GM12878 (cell line): Measurements from ENCODE around the gene CLIP1. TPM values are rescaled to one million over a fixed set of nuclear protein-coding genes. Genes with fewer than 3 reads are reported as not detected.

Experiments used
- ATAC-seq: fragments of 200-7000 bp; cut with Tn5 transposase; 3 replicates; pipeline ENCODE4 v1.9.1; 2020; ENCODE audit warnings: mild to moderate bottlenecking, moderate library complexity
- BruUV-seq: library from RNA; stranded (reverse); fragments of 400-500 nt; replicated peaks from 2 replicates; lab custom pipeline; 2021; lab: Mats Ljungman, UMichigan
- CTCF ChIA-PET: fragments of 300-600 bp; sonication (Branson Sonifier 250); formaldehyde crosslinking; extraction: SDS; loops from one replicate; lab custom pipeline; 2021; ENCODE audit warnings: inconsistent platforms; lab: Yijun Ruan, JAX
- POLR2A ChIA-PET: fragments of 350-600 bp; formaldehyde crosslinking; extraction: SDS; loops from one replicate; lab custom pipeline; 2021; ENCODE audit warnings: inconsistent platforms; lab: Charles Lee
- RAD21 ChIA-PET: fragments of 300-600 bp; sonication (Branson Sonifier 250); formaldehyde crosslinking; loops from one replicate; lab custom pipeline; 2023; ENCODE audit warnings: antibody characterized with exemption; ENCODE audit not compliant: unreplicated experiment; lab: Charles Lee
- SMC1A ChIA-PET: fragments of 300-600 bp; sonication (Branson Sonifier 250); formaldehyde crosslinking; loops from one replicate; lab custom pipeline; 2023; ENCODE audit not compliant: unreplicated experiment, uncharacterized antibody; lab: Charles Lee
- DNase-seq: peaks from one replicate; pipeline ENCODE4 v3.0.0-alpha.2; 2011; ENCODE audit warnings: low read depth, low spot score
- FAIRE-seq: peaks from 3 replicates; lab custom pipeline; 2011; peaks lifted over from hg19 to GRCh38; lab: Jason Lieb, UNC
- H2AFZ ChIP-seq: 2 replicates; pipeline ENCODE4 v1.6.0; 2011; ENCODE audit warnings: low read depth, low read length, control low read depth; ENCODE audit not compliant: control insufficient read depth
- H3K27ac ChIP-seq: 2 replicates; pipeline ENCODE4 v1.5.1; 2011; ENCODE audit warnings: control low read depth; ENCODE audit not compliant: control insufficient read depth, insufficient read depth
- H3K27me3 ChIP-seq, 2 experiments: replicated peaks in 1 of 2; 2 replicates each; pipeline versions ENCODE4 v1.6.0 to v1.6.1; 2011; ENCODE audit warnings: low read length in 1 of 2; ENCODE audit not compliant: control insufficient read depth in 2 of 2, insufficient read depth in 2 of 2
- H3K36me3 ChIP-seq, 2 experiments: 2 replicates each; pipeline ENCODE4 v1.5.1; 2011; ENCODE audit warnings: low read length in 1 of 2; ENCODE audit not compliant: control insufficient read depth in 2 of 2, insufficient read depth in 2 of 2
- H3K4me1 ChIP-seq: 2 replicates; pipeline ENCODE4 v1.6.1; 2011; ENCODE audit warnings: mild to moderate bottlenecking, low read length, moderate library complexity, mixed read lengths; ENCODE audit not compliant: control insufficient read depth, insufficient read depth
- H3K4me2 ChIP-seq: 2 replicates; pipeline ENCODE4 v1.6.0; 2011; ENCODE audit warnings: control low read depth; ENCODE audit not compliant: control insufficient read depth, insufficient read depth
- H3K4me3 ChIP-seq: fragments of 200-600 bp; sonication (generic); 2 replicates; pipeline ENCODE4 v1.5.1; 2016
- H3K79me2 ChIP-seq: 2 replicates; pipeline ENCODE4 v1.6.0; 2011; ENCODE audit warnings: low read length; ENCODE audit not compliant: control insufficient read depth, insufficient read depth
- H3K9ac ChIP-seq: 2 replicates; pipeline ENCODE4 v1.8.0; 2011; ENCODE audit warnings: low read length, control low read depth, mixed read lengths; ENCODE audit not compliant: control insufficient read depth, insufficient read depth
- H3K9me3 ChIP-seq: replicated peaks from 3 replicates; pipeline ENCODE4 v1.5.1; 2011; ENCODE audit warnings: mild to moderate bottlenecking, low read length; ENCODE audit not compliant: control insufficient read depth, insufficient read depth
- H4K20me1 ChIP-seq: 2 replicates; pipeline ENCODE4 v1.6.0; 2011; ENCODE audit not compliant: control insufficient read depth, insufficient read depth
- BACH1 ChIP-seq: fragments of 450-650 bp; IDR thresholded peaks from 2 replicates; pipeline ENCODE4 v1.6.1; 2017; ENCODE audit warnings: mild to moderate bottlenecking, borderline replicate concordance
- BRCA1 ChIP-seq: IDR thresholded peaks from 2 replicates; pipeline ENCODE4 v1.6.1; 2011; ENCODE audit warnings: low read depth, low read length, improper control_type of control experiment
- CREM ChIP-seq: IDR thresholded peaks from 2 replicates; pipeline ENCODE4 v1.6.1; 2014; ENCODE audit warnings: antibody characterized with exemption, low read depth
- EED ChIP-seq: sonication (generic); IDR thresholded peaks from 2 replicates; pipeline ENCODE4 v1.6.1; 2016; ENCODE audit warnings: antibody characterized with exemption, low read depth
- ESRRA ChIP-seq: IDR thresholded peaks from 2 replicates; pipeline ENCODE4 v1.6.1; 2012; ENCODE audit warnings: mild to moderate bottlenecking, low read length, improper control_type of control experiment
- GABPA ChIP-seq: IDR thresholded peaks from 2 replicates; pipeline ENCODE4 v1.6.1; 2014; ENCODE audit warnings: antibody characterized with exemption, low read depth, mild to moderate bottlenecking, inconsistent platforms
- NR2C1 ChIP-seq: fragments of 450-650 bp; IDR thresholded peaks from 2 replicates; pipeline ENCODE4 v1.6.1; 2017; ENCODE audit warnings: antibody characterized with exemption, mild to moderate bottlenecking, moderate library complexity
- NR2C2 ChIP-seq: IDR thresholded peaks from 2 replicates; pipeline ENCODE4 v1.6.1; 2011; ENCODE audit warnings: borderline replicate concordance, low read depth; ENCODE audit not compliant: control insufficient read depth, insufficient read length
- RB1 ChIP-seq: fragments of 450-650 bp; formaldehyde crosslinking; IDR thresholded peaks from 2 replicates; pipeline ENCODE4 v1.6.1; 2017; ENCODE audit warnings: mild to moderate bottlenecking, borderline replicate concordance
- SMC3 ChIP-seq: IDR thresholded peaks from 2 replicates; pipeline ENCODE4 v1.6.1; 2011; ENCODE audit warnings: low read length, improper control_type of control experiment, borderline replicate concordance
- TAF1 ChIP-seq: IDR thresholded peaks from 2 replicates; pipeline ENCODE4 v1.6.1; 2011; ENCODE audit warnings: mild to moderate bottlenecking, low read depth, low read length, borderline replicate concordance
- TBL1XR1 ChIP-seq: IDR thresholded peaks from 2 replicates; pipeline ENCODE4 v1.6.1; 2012; ENCODE audit warnings: low read depth, low read length, improper control_type of control experiment
- USF1 ChIP-seq: IDR thresholded peaks from 2 replicates; pipeline ENCODE4 v1.6.1; 2011; ENCODE audit warnings: borderline replicate concordance, low read depth, mild to moderate bottlenecking, moderate library complexity, mixed read lengths, low read length; ENCODE audit not compliant: insufficient read depth; ENCODE audit errors: extremely low read length
- ZSCAN29 ChIP-seq: fragments of 450-650 bp; IDR thresholded peaks from 2 replicates; pipeline ENCODE4 v1.6.1; 2017; ENCODE audit warnings: mild to moderate bottlenecking, moderate library complexity
- WGBS: methylation state at CpG from one replicate; pipeline ENCODE4 v1.1.6; 2016; ENCODE audit warnings: low lambda C conversion rate; ENCODE audit not compliant: insufficient replicate concordance, insufficient coverage; ENCODE audit errors: missing lambda C conversion rate; 5-methylcytosine and 5-hydroxymethylcytosine counted together
- in situ Hi-C: fragments of 300-500 bp; cut with MboI; formaldehyde crosslinking; loops from 9 replicates; pipeline ENCODE4 v1.14.3; 2018; ENCODE audit warnings: mixed read lengths
- intact Hi-C: fragments of 100-400 bp; cut with micrococcal nuclease; formaldehyde crosslinking; loops from one replicate; pipeline ENCODE4 v1.14.2; 2022; ENCODE audit not compliant: unreplicated experiment
- polyA plus RNA-seq, 11 experiments: library from polyadenylated mRNA; depleted of rRNA in 4 of 11; unstranded in 6 of 11; stranded (reverse) in 5 of 11; fragments of >200 nt; fragmentation: Nextera tagmentation in 4 of 11; fragmentation: Illumina TruSeq in 1 of 11; extraction: Ambion mirVana in 4 of 11; extraction: Trizol in 1 of 11; gene quantifications; 1 replicate in 1 of 11; 2 replicates in 10 of 11; pipeline versions ENCODE4 v1.2.1 to v1.2.3, GENCODE V29; 2011 to 2016; ENCODE audit warnings: inconsistent platforms in 2 of 11, missing spikeins in 2 of 11, low read depth in 1 of 11
- total RNA-seq, 4 experiments: library from RNA; depleted of rRNA in 3 of 4; stranded (reverse); fragments of >200 nt in 3 of 4; fragmentation: Illumina TruSeq in 1 of 4; extraction: Trizol in 1 of 4; gene quantifications; 2 replicates each; pipeline versions ENCODE4 v1.2.1 to v1.2.3, GENCODE V29; 2013 to 2021
- TF ChIP-seq, protein P1 (sequence below): fragments of 450-650 bp; IDR thresholded peaks from 2 replicates; pipeline ENCODE4 v1.6.1; 2016; ENCODE audit warnings: mild to moderate bottlenecking
- TF ChIP-seq, protein P2 (sequence below): fragments of 450-650 bp; IDR thresholded peaks from 2 replicates; pipeline ENCODE4 v1.6.1; 2017; ENCODE audit warnings: mild to moderate bottlenecking, low read depth, inconsistent platforms; ENCODE audit not compliant: poor library complexity, severe bottlenecking

CLIP1 gene
- total and polyA plus RNA-seq, 10 of the 15 experiments (the other 5 are each of a cell fraction or from before 2014, with no cell fraction given) = 6.0 to 45.4 (median 25.2) TPM

- ChIA-PET SMC1A (interaction anchor here (1.3 kb wide), 1 partner anchor 21 kb away, joined by 5 read pairs; no protein-coding TSS in a partner anchor), RAD21 (interaction anchor here (0.6 kb wide), 1 partner anchor 199 kb away, joined by 3 read pairs; no protein-coding TSS in a partner anchor), POLR2A (interaction anchor here (0.7 kb wide), 1 partner anchor 464 kb away, joined by 3 read pairs; no protein-coding TSS in a partner anchor), CTCF (interaction anchor here (0.9 kb wide), 1 partner anchor 21 kb away, joined by 4 read pairs; no protein-coding TSS in a partner anchor)
- DNase-seq = no peak
- in situ Hi-C loops = no loop called here
- no peak for FAIRE-seq
- 0 out of 2 replicates have a peak, but pooled peaks cover 4% of the 10 kb centered on the region for H3K4me1 ChIP-seq
- H3K27ac ChIP-seq = peak overlapping the region; percentile 84
- H3K9ac ChIP-seq = peak overlapping the region; percentile 89
- H3K9me3 ChIP-seq = no peaks in the 10 kb centered on the region
- peaks cover 10% of the 10 kb centered on the region for H3K79me2 ChIP-seq
- no peaks in the 10 kb centered on the region for H4K20me1 ChIP-seq
- BruUV-seq = no TSS peak
- no peaks in the 10 kb centered on the region for H3K27me3 ChIP-seq
- H3K36me3 ChIP-seq = peaks cover 0 to 5% of the 10 kb centered on the region in 2 experiments; a peak in 1 of 4 replicates
- peak overlapping the region; percentile 74 for H3K4me3 ChIP-seq
- TF ChIP-seq BACH1 (no peak), GABPA (no peak), CREM (no peak), NR2C1 (no peak), NR2C2 (no peak), TBL1XR1 (no peak), BRCA1 (no peak), USF1 (no peak), SMC3 (no peak), ZSCAN29 (no peak), EED (no peak), RB1 (no peak), TAF1 (no peak), ESRRA (no peak)
- TF ChIP-seq, protein P1, sequence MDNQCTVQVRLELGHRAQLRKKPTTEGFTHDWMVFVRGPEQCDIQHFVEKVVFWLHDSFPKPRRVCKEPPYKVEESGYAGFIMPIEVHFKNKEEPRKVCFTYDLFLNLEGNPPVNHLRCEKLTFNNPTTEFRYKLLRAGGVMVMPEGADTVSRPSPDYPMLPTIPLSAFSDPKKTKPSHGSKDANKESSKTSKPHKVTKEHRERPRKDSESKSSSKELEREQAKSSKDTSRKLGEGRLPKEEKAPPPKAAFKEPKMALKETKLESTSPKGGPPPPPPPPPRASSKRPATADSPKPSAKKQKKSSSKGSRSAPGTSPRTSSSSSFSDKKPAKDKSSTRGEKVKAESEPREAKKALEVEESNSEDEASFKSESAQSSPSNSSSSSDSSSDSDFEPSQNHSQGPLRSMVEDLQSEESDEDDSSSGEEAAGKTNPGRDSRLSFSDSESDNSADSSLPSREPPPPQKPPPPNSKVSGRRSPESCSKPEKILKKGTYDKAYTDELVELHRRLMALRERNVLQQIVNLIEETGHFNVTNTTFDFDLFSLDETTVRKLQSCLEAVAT = no peak
- TF ChIP-seq, protein P2, sequence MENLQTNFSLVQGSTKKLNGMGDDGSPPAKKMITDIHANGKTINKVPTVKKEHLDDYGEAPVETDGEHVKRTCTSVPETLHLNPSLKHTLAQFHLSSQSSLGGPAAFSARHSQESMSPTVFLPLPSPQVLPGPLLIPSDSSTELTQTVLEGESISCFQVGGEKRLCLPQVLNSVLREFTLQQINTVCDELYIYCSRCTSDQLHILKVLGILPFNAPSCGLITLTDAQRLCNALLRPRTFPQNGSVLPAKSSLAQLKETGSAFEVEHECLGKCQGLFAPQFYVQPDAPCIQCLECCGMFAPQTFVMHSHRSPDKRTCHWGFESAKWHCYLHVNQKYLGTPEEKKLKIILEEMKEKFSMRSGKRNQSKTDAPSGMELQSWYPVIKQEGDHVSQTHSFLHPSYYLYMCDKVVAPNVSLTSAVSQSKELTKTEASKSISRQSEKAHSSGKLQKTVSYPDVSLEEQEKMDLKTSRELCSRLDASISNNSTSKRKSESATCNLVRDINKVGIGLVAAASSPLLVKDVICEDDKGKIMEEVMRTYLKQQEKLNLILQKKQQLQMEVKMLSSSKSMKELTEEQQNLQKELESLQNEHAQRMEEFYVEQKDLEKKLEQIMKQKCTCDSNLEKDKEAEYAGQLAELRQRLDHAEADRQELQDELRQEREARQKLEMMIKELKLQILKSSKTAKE = no peak
- ATAC-seq = peak; percentile 6; the same call in 1 of the 3 replicates
- 0% methylated on average over 1 of the region's 1 CpG for WGBS
- peak overlapping the region; percentile 99 for H2AFZ ChIP-seq
- H3K4me2 ChIP-seq = peak overlapping the region; percentile 66
- intact Hi-C loops = no loop called here
These were observed 157.0 kb downstream of the CLIP1 start for GRCh38 chr12:122265476-122265875.
